ENCODE data around the gene GMPPA.

GMPPA gene

GRCh38 chr2:219480004-219480403 lies 18.7 kb upstream of the GMPPA start:
- H3K4me1 ChIP-seq (ENCODE audit: control insufficient read depth in 2 of 2, insufficient read depth in 1 of 2, low read depth in 1 of 2, low read length in 2 of 2): peaks cover 8 to 15% of the 10 kb centered on the region in 2 donors
- H3K18ac ChIP-seq (ENCODE audit: low read length): no peak overlapping the region
- no peak overlapping the region for H3K23ac ChIP-seq (ENCODE audit: low read depth, low read length, poor library complexity)
- H4K91ac ChIP-seq (ENCODE audit: low read depth, low read length, poor library complexity): no peak overlapping the region
- peaks cover 0 to 2% of the 10 kb centered on the region in 2 donors for H3K9me3 ChIP-seq (replicated peaks in 1 of 2; ENCODE audit: control insufficient read depth in 2 of 2, insufficient read depth in 1 of 2, low read depth in 1 of 2, low read length in 2 of 2)
- H3K79me1 ChIP-seq (ENCODE audit: low read depth, low read length): no peaks in the 10 kb centered on the region
- no peak for DNase-seq (ENCODE audit: low spot score)
- H4K8ac ChIP-seq (ENCODE audit: low read depth, low read length): no peak overlapping the region
- peaks cover 19 to 62% (median 48%) of the 10 kb centered on the region in 3 experiments for H3K27me3 ChIP-seq (ENCODE audit: control insufficient read depth in 3 of 3, insufficient read depth in 3 of 3, low read depth in 1 of 3, low read length in 3 of 3)
- no peak overlapping the region for H3K4me2 ChIP-seq (ENCODE audit: insufficient read depth, low read length, poor library complexity, severe bottlenecking)
- H3K14ac ChIP-seq (ENCODE audit: low read length): peak overlapping the region; percentile 57
- H3K4me3 ChIP-seq (ENCODE audit: low read length in 2 of 2): no peak overlapping the region
- H3K9ac ChIP-seq (ENCODE audit: low read depth, low read length, poor library complexity): no peak overlapping the region
- peak overlapping the region; percentile 46 for H2BK15ac ChIP-seq (ENCODE audit: low read length)
- H2AK5ac ChIP-seq (ENCODE audit: low read depth, low read length): no peak overlapping the region
- H2BK120ac ChIP-seq (ENCODE audit: low read depth, low read length): no peak overlapping the region
- no peak overlapping the region for H2BK12ac ChIP-seq (ENCODE audit: low read length)
- no CpG with 5 or more reads among the region's 8 CpGs for WGBS, 2 donors (ENCODE audit: extremely low coverage in 2 of 2, insufficient read length in 2 of 2, insufficient replicate concordance in 1 of 2)
- no peak overlapping the region for H3K4ac ChIP-seq (ENCODE audit: low read length)
- peak overlapping the region; percentile 20 for H2BK5ac ChIP-seq (ENCODE audit: low read length)
- H2AFZ ChIP-seq (ENCODE audit: low read length): no peak overlapping the region
- H3K27ac ChIP-seq (replicated peaks; ENCODE audit: low read length): no peak overlapping the region
- H3K36me3 ChIP-seq (replicated peaks in 1 of 2; ENCODE audit: control insufficient read depth in 2 of 2, insufficient read depth in 2 of 2, low read length in 2 of 2): no peaks in the 10 kb centered on the region

- Histone ChIP-seq H3K18ac (ENCODE audit: low read length) (peak overlapping the region; percentile 30), H2BK12ac (ENCODE audit: low read length) (no peak overlapping the region), H3K14ac (ENCODE audit: low read length) (peak overlapping the region; percentile 49), H3K4ac (ENCODE audit: low read length) (no peak overlapping the region), H4K91ac (ENCODE audit: low read depth, low read length, poor library complexity) (no peak overlapping the region), H3K4me3 (ENCODE audit: low read length in 2 of 2) (no peak overlapping the region), H2AK5ac (ENCODE audit: low read depth, low read length) (peak overlapping the region; percentile 69), H2BK5ac (ENCODE audit: low read length) (no peak overlapping the region), H3K4me2 (ENCODE audit: insufficient read depth, low read length, poor library complexity, severe bottlenecking) (no peak overlapping the region), H3K23ac (ENCODE audit: low read depth, low read length, poor library complexity) (peak overlapping the region; percentile 2), H3K9me3 (replicated peaks in 1 of 2; ENCODE audit: control insufficient read depth in 2 of 2, insufficient read depth in 1 of 2, low read depth in 1 of 2, low read length in 2 of 2) (peaks cover 0 to under 1% of the 10 kb centered on the region in 2 donors), H3K27ac (replicated peaks; ENCODE audit: low read length) (no peak overlapping the region), H3K9ac (ENCODE audit: low read depth, low read length, poor library complexity) (no peak overlapping the region), H3K79me1 (ENCODE audit: low read depth, low read length) (no peaks in the 10 kb centered on the region), H3K36me3 (replicated peaks in 1 of 2; ENCODE audit: control insufficient read depth in 2 of 2, insufficient read depth in 2 of 2, low read length in 2 of 2) (no peaks in the 10 kb centered on the region), H3K4me1 (ENCODE audit: control insufficient read depth in 2 of 2, insufficient read depth in 1 of 2, low read depth in 1 of 2, low read length in 2 of 2) (peaks cover 11 to 12% of the 10 kb centered on the region in 2 donors), H3K27me3 (ENCODE audit: control insufficient read depth in 3 of 3, insufficient read depth in 3 of 3, low read depth in 1 of 3, low read length in 3 of 3) (peaks cover 26 to 90% (median 64%) of the 10 kb centered on the region in 3 experiments), H2BK120ac (ENCODE audit: low read depth, low read length) (no peak overlapping the region), H2BK15ac (ENCODE audit: low read length) (no peak overlapping the region), H2AFZ (ENCODE audit: low read length) (no peak overlapping the region), H4K8ac (ENCODE audit: low read depth, low read length) (no peak overlapping the region)
- no CpG with 5 or more reads among the region's 17 CpGs for WGBS, 2 donors (ENCODE audit: extremely low coverage in 2 of 2, insufficient read length in 2 of 2, insufficient replicate concordance in 1 of 2)
- no peak for DNase-seq (ENCODE audit: low spot score)
These were observed 15.9 kb upstream of the GMPPA start for GRCh38 chr2:219482674-219483405.

- H3K79me1 ChIP-seq (ENCODE audit: low read depth, low read length): no peaks in the 10 kb centered on the region
These were observed 15.0 kb upstream of the GMPPA start for GRCh38 chr2:219483451-219484342.

More at GRCh38 chr2:219483451-219484342, 15.0 kb upstream of the GMPPA start:
- Histone ChIP-seq H2BK5ac (ENCODE audit: low read length) (no peak overlapping the region), H3K14ac (ENCODE audit: low read length) (peak overlapping the region; percentile 65), H4K91ac (ENCODE audit: low read depth, low read length, poor library complexity) (no peak overlapping the region), H4K8ac (ENCODE audit: low read depth, low read length) (no peak overlapping the region), H3K18ac (ENCODE audit: low read length) (peak overlapping the region; percentile 44), H2AFZ (ENCODE audit: low read length) (peak overlapping the region; percentile 72), H3K27ac (replicated peaks; ENCODE audit: low read length) (no peak overlapping the region), H2AK5ac (ENCODE audit: low read depth, low read length) (peak overlapping the region; percentile 5), H3K27me3 (ENCODE audit: control insufficient read depth in 3 of 3, insufficient read depth in 3 of 3, low read depth in 1 of 3, low read length in 3 of 3) (peaks cover 26 to 94% (median 64%) of the 10 kb centered on the region in 3 experiments), H2BK15ac (ENCODE audit: low read length) (peak overlapping the region; percentile 75), H3K36me3 (replicated peaks in 1 of 2; ENCODE audit: control insufficient read depth in 2 of 2, insufficient read depth in 2 of 2, low read length in 2 of 2) (no peaks in the 10 kb centered on the region), H3K4me1 (ENCODE audit: control insufficient read depth in 2 of 2, insufficient read depth in 1 of 2, low read depth in 1 of 2, low read length in 2 of 2) (peaks cover 11 to 12% of the 10 kb centered on the region in 2 donors), H3K9ac (ENCODE audit: low read depth, low read length, poor library complexity) (no peak overlapping the region), H3K23ac (ENCODE audit: low read depth, low read length, poor library complexity) (peak overlapping the region; percentile 61), H2BK120ac (ENCODE audit: low read depth, low read length) (no peak overlapping the region), H2BK12ac (ENCODE audit: low read length) (no peak overlapping the region), H3K9me3 (replicated peaks in 1 of 2; ENCODE audit: control insufficient read depth in 2 of 2, insufficient read depth in 1 of 2, low read depth in 1 of 2, low read length in 2 of 2) (no peaks in the 10 kb centered on the region), H3K4ac (ENCODE audit: low read length) (no peak overlapping the region), H3K4me3 (ENCODE audit: low read length in 2 of 2) (no peak overlapping the region), H3K4me2 (ENCODE audit: insufficient read depth, low read length, poor library complexity, severe bottlenecking) (peak overlapping the region; percentile 15)
- DNase-seq (ENCODE audit: low spot score): no peak
- WGBS, 2 donors (ENCODE audit: extremely low coverage in 2 of 2, insufficient read length in 2 of 2, insufficient replicate concordance in 1 of 2): no CpG with 5 or more reads among the region's 58 CpGs
